Stimulated activated CD8-positive, alpha-beta memory T cell treated with anti-CD3 and anti-CD28 coated beads, Interleukin-4, amount 100 ng/mL, for 24 hours (primary cell): ENCODE data around the gene PYROXD2.
"Not testable (repeated sequence)": the region's sequence is repeated elsewhere in the genome, so short reads cannot be mapped to it uniquely, and the experiment has no call there.

Source experiments
- DNase-seq: peaks from one replicate; pipeline ENCODE4 v3.0.0-alpha.2; 2020; ENCODE audit warnings: low read depth

PYROXD2 gene

GRCh38 chr10:98390406-98390805, 24.6 kb downstream of the PYROXD2 start:
- DNase-seq: no peak

- DNase-seq: no peak
Observed at GRCh38 chr10:98389398-98389797, 25.6 kb downstream of the PYROXD2 start.

GRCh38 chr10:98388101-98388655, 26.8 kb downstream of the PYROXD2 start:
- DNase-seq: no peak

GRCh38 chr10:98384531-98385133, 30.4 kb downstream of the PYROXD2 start:
- no peak for DNase-seq

GRCh38 chr10:98383869-98384268, 31.1 kb downstream of the PYROXD2 start:
- DNase-seq: no peak

GRCh38 chr10:98383134-98383667, 31.8 kb downstream of the PYROXD2 start:
- not testable (repeated sequence) for DNase-seq

GRCh38 chr10:98382691-98383101, 32.3 kb downstream of the PYROXD2 start:
- DNase-seq: no peak

- DNase-seq: no peak
Observed at GRCh38 chr10:98380493-98381339, 34.3 kb downstream of the PYROXD2 start.

GRCh38 chr10:98378722-98379121, 36.3 kb downstream of the PYROXD2 start:
- DNase-seq: no peak

GRCh38 chr10:98377536-98377935, 37.4 kb downstream of the PYROXD2 start:
- no peak for DNase-seq

- DNase-seq: no peak
Observed at GRCh38 chr10:98377001-98377400, 38.0 kb downstream of the PYROXD2 start.

- DNase-seq: no peak
Observed at GRCh38 chr10:98376485-98376884, 38.5 kb downstream of the PYROXD2 start.

GRCh38 chr10:98374217-98374985, 40.6 kb downstream of the PYROXD2 start:
- no peak for DNase-seq

- no peak for DNase-seq
Observed at GRCh38 chr10:98373260-98374040, 41.5 kb downstream of the PYROXD2 start.

GRCh38 chr10:98370831-98371820, 43.9 kb downstream of the PYROXD2 start:
- no peak for DNase-seq

GRCh38 chr10:98369801-98370200, 45.2 kb downstream of the PYROXD2 start:
- no peak for DNase-seq

- DNase-seq: no peak
Observed at GRCh38 chr10:98368644-98369043, 46.3 kb downstream of the PYROXD2 start.

- no peak for DNase-seq
Observed at GRCh38 chr10:98367604-98368451, 47.2 kb downstream of the PYROXD2 start.

GRCh38 chr10:98366062-98366530, 48.9 kb downstream of the PYROXD2 start:
- DNase-seq: no peak
